HG02678 (cell line): ENCODE results near the gene TMEM231.

Experiments used
- ATAC-seq: cut with Tn5 transposase; IDR thresholded peaks from one replicate; pipeline ENCODE4 v1.9.1; 2021; ENCODE audit warnings: mild to moderate bottlenecking, moderate library complexity; ENCODE audit not compliant: unreplicated experiment

Gene TMEM231

GRCh38 chr16:75494661-75495075, 61.4 kb downstream of the TMEM231 start:
- ATAC-seq = no peak

GRCh38 chr16:75494184-75494583, 61.9 kb downstream of the TMEM231 start:
- ATAC-seq = no peak

GRCh38 chr16:75491876-75492275, 64.2 kb downstream of the TMEM231 start:
- ATAC-seq = no peak

- ATAC-seq = no peak
These were observed 67.7 kb downstream of the TMEM231 start for GRCh38 chr16:75488322-75488721.
